ENCODE data around the gene MYCN. TPM values are rescaled to one million over a fixed set of nuclear protein-coding genes. Genes with fewer than 3 reads are reported as not detected.
A peak's percentile ranks its signal among the peaks of the same experiment; 100 is the strongest.

Gene MYCN
- total and polyA plus RNA-seq, 2 of the 8 experiments (the other 6 are each of a cell fraction or from before 2014, with no cell fraction given) = 87.8 to 137 TPM

- H4K20me1 ChIP-seq (replicated peaks in 1 of 2; ENCODE audit: control insufficient read depth in 1 of 2, insufficient read depth in 2 of 2, low read length in 2 of 2) = peaks cover 0 to 2% of the 10 kb centered on the region in 2 experiments
- peak overlapping the region; percentile 100 for H2AK5ac ChIP-seq (ENCODE audit: low read depth, low read length)
- no peak overlapping the region; the same call in 1 of the 2 replicates for H4K8ac ChIP-seq (ENCODE audit: extremely low read depth, insufficient read depth, low read length)
- peak overlapping the region; percentile 91; the same call in 1 of the 2 replicates for H2BK20ac ChIP-seq (ENCODE audit: low read length)
- H3K27me3 ChIP-seq (replicated peaks in 1 of 4; ENCODE audit: control insufficient read depth in 3 of 4, extremely low read depth in 1 of 4, insufficient read depth in 3 of 4, low read length in 3 of 4) = peaks cover 0 to 1% (median 0%) of the 10 kb centered on the region in 4 experiments; a peak in 2 of 7 replicates
- no peak overlapping the region for H3K14ac ChIP-seq (ENCODE audit: insufficient read length)
- H3K23ac ChIP-seq (ENCODE audit: insufficient read length) = no peak overlapping the region
- H3K79me1 ChIP-seq (ENCODE audit: low read depth, low read length) = no peaks in the 10 kb centered on the region
- H3K56ac ChIP-seq (replicated peaks; ENCODE audit: insufficient read length, low read depth, low read length) = peak overlapping the region; percentile 50
- 89% methylated on average over 9 of the region's 9 CpGs; no CpG with 5 or more reads in 1 of the 2 experiments for WGBS, 2 experiments (ENCODE audit: extremely low coverage in 1 of 2, insufficient coverage in 1 of 2, insufficient read length in 1 of 2, insufficient replicate concordance in 2 of 2, low coverage in 1 of 2, low lambda C conversion rate in 2 of 2, missing lambda C conversion rate in 1 of 2)
- H2BK5ac ChIP-seq (ENCODE audit: low read depth, low read length) = peak overlapping the region; percentile 79
- no peak overlapping the region for H2AFZ ChIP-seq (ENCODE audit: low read length)
- H3K36me3 ChIP-seq (ENCODE audit: control insufficient read depth in 2 of 4, insufficient read depth in 4 of 4, low read length in 3 of 4) = no peaks in the 10 kb centered on the region
- no peak overlapping the region for H3K27ac ChIP-seq (ENCODE audit: low read depth, low read length)
- no peak overlapping the region for H3K4me2 ChIP-seq (ENCODE audit: insufficient read depth in 1 of 2, low read depth in 2 of 2, low read length in 2 of 2)
- H3K23me2 ChIP-seq (ENCODE audit: low read depth, low read length) = peaks cover 11% of the 10 kb centered on the region; the same call in 1 of the 2 replicates
- H4K5ac ChIP-seq (ENCODE audit: insufficient read length, low read depth, low read length) = no peak overlapping the region
- H2BK12ac ChIP-seq (ENCODE audit: low read depth, low read length) = peak overlapping the region; percentile 100
- no peak for FAIRE-seq
- H3K4me3 ChIP-seq (ENCODE audit: extremely low read depth in 1 of 4, insufficient read depth in 2 of 4, low read depth in 3 of 4, low read length in 4 of 4) = no peak overlapping the region
- POLR2A ChIA-PET (ENCODE audit: partially characterized antibody) = no interaction called here
- peak overlapping the region; percentile 73 for H3K18ac ChIP-seq (ENCODE audit: extremely low read depth, low read length)
- H3K4ac ChIP-seq (replicated peaks; ENCODE audit: insufficient read length, low read depth, low read length) = peak overlapping the region; percentile 69
- no peak overlapping the region for H3K9ac ChIP-seq (replicated peaks in 1 of 4; ENCODE audit: extremely low read depth in 1 of 4, low read depth in 3 of 4, low read length in 3 of 4)
- no peak for DNase-seq (ENCODE audit: low read depth in 1 of 2, low spot score in 2 of 2)
- no peaks in the 10 kb centered on the region for H3K79me2 ChIP-seq (ENCODE audit: control insufficient read depth in 1 of 2, insufficient read depth in 2 of 2, low read length in 2 of 2)
- H3K9me3 ChIP-seq (ENCODE audit: insufficient read depth in 2 of 2, low read depth in 1 of 2, low read length in 1 of 2) = no peaks in the 10 kb centered on the region
- H3K4me1 ChIP-seq (replicated peaks in 1 of 4; ENCODE audit: control insufficient read depth in 3 of 4, insufficient read depth in 4 of 4, low read length in 3 of 4) = peaks cover 2 to 20% (median 12%) of the 10 kb centered on the region in 4 experiments; a peak in 4 of 7 replicates
- peak overlapping the region; percentile 90 for H4K91ac ChIP-seq (replicated peaks; ENCODE audit: insufficient read length, low read length)
- CTCF ChIA-PET (ENCODE audit: partially characterized antibody) = interaction anchor here (1.6 kb wide), 1 partner anchor 47 kb away, joined by 3 read pairs; no protein-coding TSS in a partner anchor
- H2BK15ac ChIP-seq (ENCODE audit: low read length) = peak overlapping the region; percentile 93
- H2BK120ac ChIP-seq (replicated peaks; ENCODE audit: low read depth, low read length) = peak overlapping the region; percentile 30
- TF ChIP-seq BRCA1 (IDR thresholded peaks at IDR 0.05; ENCODE audit: low read depth, low read length) (no peak), TAF7 (optimal IDR thresholded peaks at IDR 0.05; ENCODE audit: borderline replicate concordance, low read depth, low read length) (no peak), SP2 (IDR thresholded peaks at IDR 0.05; ENCODE audit: low read length) (no peak), TAF1 (IDR thresholded peaks at IDR 0.05; ENCODE audit: low read depth, low read length) (no peak), KDM1A (IDR thresholded peaks at IDR 0.05; ENCODE audit: borderline replicate concordance, low read length) (no peak), SUZ12 (IDR thresholded peaks at IDR 0.05; ENCODE audit: low read length) (no peak), CTBP2 (IDR thresholded peaks at IDR 0.05; ENCODE audit: borderline replicate concordance, insufficient read depth, insufficient read length, low read length) (no peak), RNF2 (IDR thresholded peaks at IDR 0.05; ENCODE audit: borderline replicate concordance, low read depth, low read length, missing control alignments, poor library complexity, severe bottlenecking) (no peak), ZNF274 (IDR thresholded peaks at IDR 0.05; ENCODE audit: borderline replicate concordance, extremely low read depth, low read length) (no peak), HDAC6 (IDR thresholded peaks at IDR 0.05; ENCODE audit: low read depth, low read length) (no peak), ATF2 (IDR thresholded peaks at IDR 0.05; ENCODE audit: low read length) (no peak)
These were observed 45.8 kb downstream of the MYCN start for GRCh38 chr2:15986068-15986560.
